HG03280 (cell line): ENCODE measurements around the gene OGDHL.
"Not testable (repeated sequence)": the region's sequence is repeated elsewhere in the genome, so short reads cannot be mapped to it uniquely, and the experiment has no call there.

Source experiments
- ATAC-seq: cut with Tn5 transposase; IDR thresholded peaks from one replicate; pipeline ENCODE4 v1.9.1; 2021; ENCODE audit warnings: mild to moderate bottlenecking, moderate library complexity; ENCODE audit not compliant: unreplicated experiment

Gene OGDHL

DNA sequence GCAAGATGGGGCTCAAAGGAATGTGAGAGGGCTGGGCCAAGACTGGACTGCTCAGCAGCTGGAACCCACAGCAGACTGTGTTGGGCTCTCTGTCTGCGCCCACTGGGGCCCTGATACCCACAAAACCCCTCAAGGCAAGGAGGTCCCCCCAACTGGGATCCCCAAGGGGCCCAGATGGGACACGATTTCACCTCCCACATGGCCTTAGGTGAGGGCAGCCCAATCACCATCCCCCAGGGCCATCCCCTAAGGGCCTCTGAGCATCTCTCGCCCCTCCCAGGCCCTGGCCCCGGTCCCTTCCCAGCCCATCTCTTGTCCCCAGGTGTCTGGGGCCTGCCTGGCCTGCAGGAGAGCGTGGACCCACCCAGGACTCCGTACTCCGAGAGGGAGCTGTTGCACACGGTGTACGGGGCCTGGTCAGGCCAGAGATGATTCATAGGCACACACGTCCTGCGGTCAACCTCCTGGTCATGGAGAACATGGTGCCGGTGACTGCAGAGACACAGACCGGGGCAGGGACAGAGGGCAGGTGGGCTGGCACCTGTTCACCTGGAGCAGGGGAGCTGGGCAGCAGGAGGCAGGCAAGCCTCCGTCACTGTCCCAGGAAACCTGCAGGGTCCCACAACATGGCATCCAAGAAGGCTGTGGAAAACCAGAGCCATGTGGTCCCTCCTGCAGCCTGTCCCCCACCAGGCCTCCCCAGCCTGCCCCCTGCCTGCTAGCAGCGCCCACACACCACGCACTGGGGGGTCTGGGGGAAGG, 21.6 kb downstream of the OGDHL start:
- ATAC-seq: no peak

DNA sequence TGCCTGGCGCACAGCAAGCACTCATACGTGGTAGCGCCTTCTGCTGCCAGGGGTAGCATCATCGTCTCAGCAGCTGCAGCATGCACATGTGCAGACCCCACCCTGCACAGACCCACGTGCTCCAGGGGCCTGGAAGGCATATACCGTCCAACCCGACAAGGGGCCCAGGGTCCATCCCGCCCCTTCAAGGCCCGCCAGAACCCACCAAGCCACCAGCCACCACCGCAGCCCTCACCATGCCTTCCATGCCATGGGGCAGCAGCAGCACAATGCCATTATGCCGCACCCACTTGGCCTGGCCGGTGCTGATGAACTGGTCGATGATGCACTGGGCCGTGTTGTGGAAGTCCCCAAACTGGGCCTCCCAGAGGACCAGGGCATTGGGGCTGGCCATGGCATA, 22.7 kb downstream of the OGDHL start:
- no peak for ATAC-seq

GRCh38 chr10:49738616-49739360, 23.3 kb downstream of the OGDHL start:
- no peak for ATAC-seq

- no peak for ATAC-seq
Measured at GRCh38 chr10:49737474-49738201, 24.5 kb downstream of the OGDHL start.

- no peak for ATAC-seq
Measured at GRCh38 chr10:49736564-49737113, 25.5 kb downstream of the OGDHL start.

DNA sequence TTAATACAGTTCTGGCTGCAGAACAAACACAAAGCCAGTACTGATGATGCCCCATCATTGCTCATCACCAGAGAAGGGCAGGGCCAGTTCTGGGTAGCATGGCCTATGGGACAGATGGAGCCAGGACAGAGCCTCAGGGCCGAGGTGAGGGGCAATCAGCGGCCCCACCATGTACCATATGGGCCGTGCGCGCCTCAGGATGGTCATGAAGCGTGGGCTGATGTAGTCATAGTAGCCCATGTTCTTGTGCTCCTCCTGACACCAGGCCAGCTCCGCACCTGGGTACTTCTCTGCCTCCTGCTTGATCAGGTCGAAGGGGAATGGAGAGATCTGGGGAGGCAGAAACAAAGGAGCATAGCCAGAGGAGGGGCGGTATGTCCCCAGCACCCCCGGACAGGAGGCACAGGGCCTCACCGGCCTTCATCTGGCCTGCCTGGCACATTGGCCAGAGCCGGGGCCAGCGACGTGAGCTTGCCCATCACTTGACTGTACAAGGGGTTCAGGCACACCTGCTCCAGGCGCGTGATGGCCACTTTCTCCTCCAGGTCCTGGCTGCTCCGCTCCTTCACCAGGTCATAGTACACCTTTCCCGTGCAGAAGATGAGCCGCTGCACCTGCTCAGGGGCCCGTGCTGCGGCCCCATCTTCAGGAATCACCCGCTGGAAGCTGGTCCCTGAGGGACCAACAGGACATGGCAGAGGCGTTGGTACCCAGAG, 26.1 kb downstream of the OGDHL start:
- no peak for ATAC-seq

- ATAC-seq: no peak
Measured at GRCh38 chr10:49735161-49735560, 27.0 kb downstream of the OGDHL start.

DNA sequence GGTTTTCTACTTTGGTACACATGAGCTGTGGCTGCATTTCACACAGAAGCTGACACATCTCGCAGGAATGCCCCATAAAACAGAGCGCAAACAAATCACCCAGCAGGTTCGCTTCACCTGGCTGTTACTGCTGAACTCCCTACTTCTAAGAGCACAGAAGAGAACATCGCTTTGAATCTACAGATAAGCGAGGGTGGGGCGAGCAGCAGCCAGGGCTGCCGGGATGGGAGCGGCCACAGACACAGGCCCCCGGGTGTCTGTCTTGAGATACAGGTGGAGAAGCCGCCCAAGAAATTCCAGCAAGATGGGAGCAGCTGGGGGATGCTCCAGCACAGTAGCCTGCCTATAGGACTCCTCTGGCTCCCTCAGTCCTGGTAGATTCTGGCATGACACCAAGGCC, 27.4 kb downstream of the OGDHL start:
- ATAC-seq: no peak

- ATAC-seq: no peak
Measured at GRCh38 chr10:49733866-49734265, 28.3 kb downstream of the OGDHL start.

DNA sequence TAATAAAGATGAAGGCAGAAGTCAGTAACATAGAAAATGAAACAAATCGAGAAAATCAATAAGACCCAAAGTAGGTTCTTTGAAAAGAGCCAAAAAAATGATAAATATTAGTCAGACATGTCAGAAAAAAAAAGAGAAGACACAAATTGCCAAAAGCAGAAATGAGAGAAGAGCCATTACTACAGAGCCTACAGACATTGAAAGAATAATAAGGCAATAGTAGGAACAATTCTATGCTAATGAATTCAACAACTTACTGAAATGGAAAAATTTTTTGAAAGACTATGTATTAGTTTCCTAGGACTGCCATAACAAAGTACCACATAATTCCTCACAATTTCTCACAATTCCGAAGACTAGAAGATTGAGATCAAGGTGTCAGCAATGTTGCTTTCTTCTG, 35.5 kb downstream of the OGDHL start:
- ATAC-seq: no peak

- ATAC-seq: not testable (repeated sequence)
Measured at GRCh38 chr10:49715157-49715556, 47.0 kb downstream of the OGDHL start.

GRCh38 chr10:49713266-49713665, 48.9 kb downstream of the OGDHL start:
- no peak for ATAC-seq

GRCh38 chr10:49711481-49711880, 50.6 kb downstream of the OGDHL start:
- ATAC-seq: no peak

- no peak for ATAC-seq
Measured at GRCh38 chr10:49710966-49711365, 51.2 kb downstream of the OGDHL start.

DNA sequence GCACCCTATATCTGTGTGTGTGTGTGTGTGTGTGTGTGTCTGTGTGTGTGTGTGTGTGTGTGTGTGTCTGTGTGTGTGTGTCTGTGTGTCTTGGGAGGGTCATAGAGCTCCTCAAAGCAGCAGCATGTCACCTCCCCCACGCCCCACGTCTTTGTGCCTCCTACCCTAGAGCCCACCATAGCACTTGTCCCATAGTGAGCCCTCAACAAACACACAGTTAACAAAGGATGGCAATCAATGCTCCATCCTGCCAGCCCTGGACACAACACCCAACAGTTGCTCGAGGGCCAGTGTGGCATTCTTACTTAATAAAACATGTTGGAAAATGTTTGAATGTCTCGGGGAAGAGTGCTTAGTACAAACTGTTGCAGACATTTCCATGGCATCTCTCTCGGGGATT, 52.2 kb downstream of the OGDHL start:
- ATAC-seq: no peak

GRCh38 chr10:49707585-49707984, 54.5 kb downstream of the OGDHL start:
- ATAC-seq: no peak

GRCh38 chr10:49700997-49701396, 61.1 kb downstream of the OGDHL start:
- no peak for ATAC-seq

- no peak for ATAC-seq
Measured at GRCh38 chr10:49700211-49700610, 61.9 kb downstream of the OGDHL start.

DNA sequence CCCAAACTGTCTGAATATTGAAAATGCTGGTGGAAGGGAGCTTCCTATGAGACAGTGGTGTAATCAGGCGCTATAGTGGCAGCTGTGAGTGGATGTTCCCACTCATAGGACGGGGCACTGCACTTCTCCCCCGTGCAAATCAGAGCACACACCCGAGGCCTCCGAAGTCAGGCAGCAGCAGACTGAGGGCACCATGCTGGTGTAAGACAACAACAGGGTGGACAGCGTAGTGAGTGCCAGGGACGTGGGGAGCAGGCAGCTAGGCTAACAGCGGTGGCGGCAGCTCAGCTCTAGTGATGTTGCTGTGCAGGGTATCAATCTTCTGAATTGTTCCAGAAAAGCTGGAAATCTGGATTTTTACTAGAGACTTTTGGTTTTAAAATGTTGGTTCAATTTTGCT, 63.4 kb downstream of the OGDHL start:
- ATAC-seq: no peak

- no peak for ATAC-seq
Measured at GRCh38 chr10:49696311-49696710, 65.8 kb downstream of the OGDHL start.

DNA sequence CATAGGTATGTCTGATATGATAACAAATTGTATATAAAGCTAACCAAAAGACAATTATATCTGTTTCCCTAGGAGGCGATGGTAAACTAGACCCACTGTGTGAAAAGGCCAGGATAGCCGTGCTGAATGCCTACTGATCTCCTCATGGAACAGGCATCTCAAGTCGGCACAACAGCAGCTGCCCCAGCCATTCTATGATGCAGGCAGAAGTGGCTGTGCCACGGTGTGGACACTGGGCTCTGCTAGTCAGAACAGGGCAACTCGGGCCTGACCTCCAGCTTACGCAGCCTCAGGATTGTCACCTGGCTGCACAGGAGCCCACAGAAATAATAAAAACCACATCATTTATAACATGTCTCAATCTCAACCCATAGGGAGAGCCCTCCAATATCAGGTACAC, 67.7 kb downstream of the OGDHL start:
- no peak for ATAC-seq
